ENCODE measurements around the gene CCDC136. TPM values are rescaled to one million over a fixed set of nuclear protein-coding genes. Genes with fewer than 3 reads are reported as not detected.

CCDC136 gene
- 0.49 and 2.1 TPM in 2 replicates for total RNA-seq

DNA sequence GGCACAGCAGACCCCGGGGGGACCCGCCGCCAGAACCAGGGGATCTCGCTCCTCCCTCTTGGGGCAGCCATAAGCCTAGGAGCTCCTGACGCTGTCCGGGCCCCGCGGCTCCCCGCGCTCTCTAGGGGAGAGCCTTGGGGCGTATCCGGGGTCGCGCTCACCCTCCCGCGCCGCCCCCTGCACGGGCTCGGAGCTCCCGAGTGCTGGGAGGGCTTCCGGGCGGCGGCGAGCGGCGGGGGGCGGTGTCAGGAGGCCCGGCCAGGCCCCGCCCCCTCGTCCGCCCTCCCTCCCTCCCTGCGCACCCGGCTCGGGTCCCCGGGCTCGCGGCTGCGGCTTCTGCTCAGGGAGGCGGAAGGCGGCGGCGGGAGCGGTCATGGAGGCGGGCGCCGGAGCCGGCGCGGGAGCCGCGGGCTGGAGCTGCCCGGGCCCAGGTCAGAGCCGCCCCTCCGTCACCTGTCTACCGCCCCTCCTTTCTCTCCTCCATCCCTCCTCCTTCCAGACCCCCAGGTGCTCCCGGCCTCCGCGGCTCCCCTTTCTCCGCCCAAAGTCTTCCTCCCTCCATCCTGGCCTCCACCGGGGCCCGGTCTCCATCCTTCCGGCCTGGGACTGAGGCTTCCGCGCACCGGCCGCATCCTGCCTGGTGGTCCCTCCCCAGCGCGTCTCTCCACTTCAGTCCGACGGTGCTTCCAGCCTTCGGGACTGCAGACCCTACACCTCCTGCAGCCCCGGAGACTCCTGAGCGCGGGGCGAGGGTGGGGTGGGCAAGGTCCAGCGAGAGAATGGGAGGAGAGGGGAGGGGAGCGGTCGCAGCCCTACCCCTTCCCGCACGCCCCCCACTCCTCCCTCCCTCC lies at the start of gene CCDC136:
Gene CCDC136, plus strand, starts transcription at position 848 of the 851 bp plus-strand sequence. CDS start 444 bp downstream, outside the sequence.

DNA sequence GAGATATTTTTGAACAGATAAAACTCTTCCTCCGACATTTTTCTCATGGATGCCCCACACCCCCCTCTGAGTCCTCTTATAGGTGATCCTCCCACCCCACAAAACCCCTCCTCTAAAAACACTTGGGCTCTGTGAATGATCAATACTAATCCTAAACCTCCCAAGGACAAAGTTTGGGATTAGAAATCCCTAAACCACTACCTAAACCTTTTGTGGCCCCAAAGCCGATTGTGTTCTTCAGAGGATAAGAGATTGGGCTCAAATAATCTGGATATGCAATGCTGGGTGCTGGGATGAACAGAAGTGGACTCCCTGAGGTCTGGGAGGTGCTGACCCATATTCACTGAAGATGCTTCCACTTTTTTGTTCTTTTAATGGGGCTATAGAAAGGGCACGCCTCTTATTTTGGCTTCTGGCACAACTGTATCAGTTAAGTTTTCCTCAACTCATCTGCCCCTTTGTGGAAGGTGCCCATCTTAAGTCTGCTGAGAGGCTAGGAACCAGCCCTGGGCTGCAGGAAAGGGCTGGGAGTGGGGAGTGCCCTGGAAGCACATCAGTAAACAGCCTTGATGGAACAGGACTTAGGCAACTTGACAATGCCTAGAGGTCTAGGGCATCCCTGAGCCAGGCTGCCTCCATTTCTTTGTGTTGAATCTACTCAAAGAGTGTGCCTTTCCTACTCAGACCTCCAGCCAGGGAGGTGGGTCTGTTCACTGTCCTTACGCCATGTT lies 15.9 kb upstream of the CCDC136 start, which contains the start of gene OPN1SW:
Gene OPN1SW, minus strand, starts transcription at position 51 of the 731 bp plus-strand sequence. Its CDS starts 13 bp downstream, at position 38.

DNA sequence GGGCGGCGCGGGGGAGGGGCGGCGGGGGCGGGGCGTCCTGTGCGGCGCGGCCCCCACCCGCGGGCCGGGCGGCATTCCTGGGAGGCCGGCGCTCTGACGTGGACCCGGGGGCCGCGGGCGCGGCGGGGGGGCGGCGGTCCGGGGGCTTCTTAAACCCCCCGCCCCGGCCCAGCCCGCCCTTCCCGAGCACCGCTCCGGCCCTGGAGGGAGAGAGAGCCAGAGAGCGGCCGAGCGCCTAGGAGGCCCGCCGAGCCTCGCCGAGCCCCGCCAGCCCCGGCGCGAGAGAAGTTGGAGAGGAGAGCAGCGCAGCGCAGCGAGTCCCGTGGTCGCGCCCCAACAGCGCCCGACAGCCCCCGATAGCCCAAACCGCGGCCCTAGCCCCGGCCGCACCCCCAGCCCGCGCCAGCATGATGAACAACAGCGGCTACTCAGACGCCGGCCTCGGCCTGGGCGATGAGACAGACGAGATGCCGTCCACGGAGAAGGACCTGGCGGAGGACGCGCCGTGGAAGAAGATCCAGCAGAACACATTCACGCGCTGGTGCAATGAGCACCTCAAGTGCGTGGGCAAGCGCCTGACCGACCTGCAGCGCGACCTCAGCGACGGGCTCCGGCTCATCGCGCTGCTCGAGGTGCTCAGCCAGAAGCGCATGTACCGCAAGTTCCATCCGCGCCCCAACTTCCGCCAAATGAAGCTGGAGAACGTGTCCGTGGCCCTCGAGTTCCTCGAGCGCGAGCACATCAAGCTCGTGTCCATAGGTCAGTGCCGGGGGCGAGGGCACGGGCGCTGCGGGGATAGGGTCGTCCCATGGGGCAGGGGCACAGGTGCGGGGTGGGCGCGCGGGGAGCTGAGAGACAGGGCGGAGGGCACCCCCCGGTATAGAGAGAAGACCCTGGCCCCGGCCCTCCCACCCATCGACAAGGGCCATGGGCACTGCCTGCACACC lies 38.7 kb downstream of the CCDC136 start, which contains the start of gene FLNC:
Gene FLNC, plus strand, starts transcription at position 176 of the 947 bp plus-strand sequence. Its CDS starts 232 bp downstream, at position 408.

DNA sequence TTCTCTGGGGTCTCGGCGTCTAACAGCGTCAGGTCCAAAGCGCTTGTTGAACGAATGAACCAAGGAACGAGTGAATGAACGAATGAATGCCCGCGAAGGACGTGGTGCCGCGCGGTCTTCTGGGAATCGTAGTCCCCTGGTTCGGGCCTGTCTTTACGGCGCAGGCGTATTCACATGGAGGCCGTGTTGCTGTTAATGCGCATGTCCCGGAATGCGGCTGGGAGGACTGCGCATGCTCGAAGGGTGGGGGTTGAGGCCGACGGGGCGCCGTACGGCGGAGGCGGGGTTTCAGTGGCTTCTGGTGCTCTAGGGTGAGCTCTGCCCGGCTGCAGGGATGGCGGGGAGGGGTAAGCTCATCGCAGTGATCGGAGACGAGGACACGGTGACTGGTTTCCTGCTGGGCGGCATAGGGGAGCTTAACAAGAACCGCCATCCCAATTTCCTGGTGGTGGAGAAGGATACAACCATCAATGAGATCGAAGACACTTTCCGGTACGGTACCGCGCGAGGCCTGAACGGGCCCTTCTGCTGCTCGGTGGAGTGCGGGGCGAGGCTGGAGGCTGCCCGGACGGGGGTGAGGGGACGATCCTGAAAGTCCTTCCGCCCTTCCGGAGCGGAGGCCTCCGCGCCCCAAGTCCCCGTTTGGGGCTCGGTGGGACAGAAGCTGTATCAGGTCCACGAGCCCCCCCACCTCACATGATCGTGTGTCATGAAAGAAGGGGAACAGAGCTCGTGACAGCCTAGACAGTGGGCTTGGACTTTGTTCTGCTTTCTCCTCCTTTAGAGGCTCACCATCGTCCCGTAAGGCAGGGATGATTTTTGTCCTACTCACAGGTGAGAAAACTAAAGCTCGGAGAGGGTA lies 71.0 kb downstream of the CCDC136 start, which contains the start of gene ATP6V1F:
Gene ATP6V1F, plus strand, starts transcription at position 286 of the 862 bp plus-strand sequence. Its CDS starts 49 bp downstream, at position 335.

Other genes with a start within 250 kb of the CCDC136 start
- 0.16 and 0.25 TPM in 2 replicates for gene GARIN1A, start 119.7 kb upstream of the CCDC136 start, total RNA-seq
- gene CALU, start 52.6 kb upstream of the CCDC136 start, total RNA-seq, result 232 and 653 TPM in 2 replicates
- gene OPN1SW, start 16.2 kb upstream of the CCDC136 start, total RNA-seq, result 1.1 TPM in 1 of 2 replicates, not detected in the other
- gene FLNC, start 38.4 kb downstream of the CCDC136 start, total RNA-seq, result 69.6 and 348 TPM in 2 replicates
- gene ATP6V1F, start 70.9 kb downstream of the CCDC136 start, total RNA-seq, result 70.9 and 75.5 TPM in 2 replicates
- gene KCP, start 118.7 kb downstream of the CCDC136 start, total RNA-seq, result not detected in 2 replicates
- under 0.01 and 0.19 TPM in 2 replicates for gene IRF5, start 146.0 kb downstream of the CCDC136 start, total RNA-seq

Measured in bladder microvascular endothelial cell (primary cell).